ENCODE measurements around the gene SCNN1A.

Gene SCNN1A

DNA sequence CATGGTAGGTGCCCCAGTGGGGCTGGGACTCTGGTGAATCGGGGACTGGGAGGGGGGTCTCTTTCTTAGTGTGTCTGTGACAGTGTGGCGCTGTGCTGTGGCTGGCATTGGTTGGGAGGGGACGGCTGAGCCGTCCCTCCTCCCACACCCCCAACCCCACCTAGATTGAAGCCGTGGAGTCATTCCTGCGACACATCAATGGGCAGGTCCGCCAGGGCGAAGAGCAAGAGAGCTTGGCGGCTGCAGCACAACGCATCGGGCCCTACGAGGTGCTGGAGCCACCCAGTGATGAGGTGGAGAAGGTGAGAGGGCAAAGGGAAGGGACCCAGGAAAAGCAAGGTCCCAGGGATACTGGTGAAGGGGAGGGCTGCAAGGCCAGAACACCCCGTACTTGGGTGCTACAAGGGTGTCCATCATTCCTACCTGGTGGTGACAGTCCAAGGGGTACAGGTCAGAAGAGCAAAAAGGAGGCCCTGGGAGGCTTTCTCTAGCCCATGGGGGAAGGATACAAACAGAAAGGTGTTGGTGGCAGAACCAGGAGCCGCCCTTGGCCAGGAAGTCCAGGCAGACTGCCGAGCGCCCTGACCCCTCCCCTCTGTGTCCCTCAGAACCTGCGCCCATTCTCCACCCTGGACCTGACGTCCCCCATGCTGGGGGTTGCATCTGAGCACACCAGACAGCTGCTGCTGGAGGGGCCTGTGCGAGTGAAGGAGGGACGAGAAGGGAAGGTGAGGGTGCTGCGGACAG lies 57.5 kb downstream of the SCNN1A start:
- no peak for DNase-seq (ENCODE audit: low read depth)

DNA sequence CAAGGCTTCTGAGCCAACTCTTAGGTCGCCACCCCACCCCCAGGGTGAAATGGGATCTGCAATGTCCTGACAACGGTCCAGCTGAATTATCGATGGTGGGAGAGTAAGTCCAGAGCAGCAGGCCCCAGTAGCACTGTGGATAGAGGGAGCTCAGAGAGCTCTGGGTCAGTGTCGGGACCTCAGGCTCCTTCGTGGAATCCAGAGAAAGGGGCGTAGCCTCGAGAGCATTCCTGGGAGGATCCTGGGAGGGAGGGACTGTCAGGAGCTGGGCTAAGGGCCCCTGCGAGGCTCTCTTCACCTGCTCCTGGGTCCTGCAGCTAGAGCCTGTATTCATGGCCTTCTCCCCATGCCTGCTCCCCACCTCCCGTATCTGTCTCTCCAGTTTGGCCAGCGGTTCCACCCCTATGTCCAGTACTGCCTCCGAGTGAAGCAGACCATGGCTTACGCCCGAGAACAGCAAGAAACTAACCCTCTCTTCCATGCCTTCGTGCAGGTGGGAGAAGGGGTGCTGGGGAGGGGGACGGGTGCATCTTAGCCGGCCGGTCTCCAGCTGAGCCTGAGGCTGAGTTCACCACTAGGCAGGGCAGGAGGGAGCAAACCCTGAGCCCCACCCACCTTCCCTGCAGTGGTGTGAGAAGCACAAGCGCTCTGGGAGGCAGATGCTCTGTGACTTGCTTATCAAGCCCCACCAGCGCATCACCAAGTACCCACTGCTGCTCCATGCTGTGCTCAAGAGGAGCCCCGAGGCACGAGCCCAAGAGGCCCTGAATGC lies 58.3 kb downstream of the SCNN1A start:
- DNase-seq (ENCODE audit: low read depth) = no peak

DNA sequence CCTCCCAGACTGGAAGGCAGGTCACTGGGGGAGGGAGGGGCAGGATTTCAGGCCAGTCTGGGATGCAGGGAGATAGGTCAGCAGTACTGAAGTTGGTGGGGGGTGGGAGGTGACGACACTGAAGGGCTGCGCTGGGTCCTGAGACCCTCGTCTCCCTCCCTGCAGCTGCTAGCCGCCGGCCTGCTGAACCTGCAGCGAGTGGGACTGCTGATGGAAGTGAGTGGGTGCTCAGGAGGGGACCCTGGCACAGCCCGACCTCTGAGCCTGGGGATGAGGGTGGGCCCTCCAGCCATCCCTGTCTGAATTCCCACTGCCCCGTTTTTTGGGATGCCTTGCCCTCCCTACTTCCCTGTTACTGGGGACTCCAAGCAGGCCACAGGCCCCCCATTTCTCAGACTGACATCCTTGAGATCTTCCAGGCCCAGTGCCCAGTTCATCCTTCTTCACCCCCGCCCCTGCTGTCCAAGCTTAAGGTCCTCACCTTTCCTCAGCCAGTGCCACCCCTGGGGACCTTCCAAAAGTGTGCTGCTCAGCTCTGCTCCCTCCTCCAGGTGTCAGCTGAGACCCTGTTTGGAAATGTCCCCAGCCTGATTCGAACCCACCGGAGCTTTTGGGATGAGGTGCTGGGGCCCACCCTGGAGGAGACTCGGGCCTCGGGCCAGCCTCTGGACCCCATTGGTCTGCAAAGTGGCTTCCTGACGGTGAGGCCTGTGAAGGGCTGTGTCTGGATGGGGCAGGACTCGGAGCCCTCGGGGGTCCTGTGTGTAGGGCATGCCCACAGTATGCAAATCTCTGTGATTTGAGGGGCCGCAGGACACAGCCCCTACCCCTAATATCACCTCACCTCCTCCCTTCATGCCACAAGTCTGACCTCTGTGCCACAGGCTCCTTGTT lies 59.4 kb downstream of the SCNN1A start:
- DNase-seq (ENCODE audit: low read depth) = no peak

DNA sequence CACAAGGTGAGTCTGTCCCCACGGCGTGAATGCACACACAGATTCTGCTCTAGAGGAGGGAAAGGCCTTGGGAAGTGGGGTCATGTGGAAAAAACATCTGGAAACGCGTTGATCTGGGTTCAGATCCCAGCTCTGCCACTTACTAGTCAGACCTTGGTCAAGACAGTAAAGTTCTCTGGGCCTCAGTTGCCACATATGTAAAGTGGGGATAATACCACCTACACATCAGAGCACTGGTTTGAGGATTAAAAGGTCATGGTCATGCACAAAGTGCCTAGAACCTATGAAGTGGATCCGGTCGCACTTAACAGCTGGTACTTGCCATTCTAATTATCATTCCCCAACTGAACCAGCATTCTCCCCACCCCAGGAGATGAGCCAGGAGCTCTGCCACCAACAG lies 60.2 kb downstream of the SCNN1A start:
- DNase-seq (ENCODE audit: low read depth) = no peak

DNA sequence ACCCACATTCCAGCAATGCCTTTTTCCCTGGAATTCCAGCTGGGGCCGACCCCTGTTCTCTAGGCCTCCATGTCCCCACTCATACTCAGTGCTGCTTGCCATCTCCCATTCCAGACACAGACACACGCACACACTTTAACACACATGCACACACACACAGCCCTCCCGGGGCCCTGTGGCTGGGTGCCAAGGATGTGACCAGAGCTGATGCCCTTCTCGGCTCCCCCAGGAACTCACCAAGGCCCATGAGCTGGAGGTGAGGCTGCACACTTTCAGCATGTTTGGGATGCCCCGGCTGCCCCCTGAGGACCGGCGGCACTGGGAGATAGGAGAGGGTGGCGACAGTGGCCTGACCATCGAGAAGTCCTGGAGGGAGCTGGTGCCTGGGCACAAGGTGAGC lies 60.6 kb downstream of the SCNN1A start:
- DNase-seq (ENCODE audit: low read depth) = no peak

DNA sequence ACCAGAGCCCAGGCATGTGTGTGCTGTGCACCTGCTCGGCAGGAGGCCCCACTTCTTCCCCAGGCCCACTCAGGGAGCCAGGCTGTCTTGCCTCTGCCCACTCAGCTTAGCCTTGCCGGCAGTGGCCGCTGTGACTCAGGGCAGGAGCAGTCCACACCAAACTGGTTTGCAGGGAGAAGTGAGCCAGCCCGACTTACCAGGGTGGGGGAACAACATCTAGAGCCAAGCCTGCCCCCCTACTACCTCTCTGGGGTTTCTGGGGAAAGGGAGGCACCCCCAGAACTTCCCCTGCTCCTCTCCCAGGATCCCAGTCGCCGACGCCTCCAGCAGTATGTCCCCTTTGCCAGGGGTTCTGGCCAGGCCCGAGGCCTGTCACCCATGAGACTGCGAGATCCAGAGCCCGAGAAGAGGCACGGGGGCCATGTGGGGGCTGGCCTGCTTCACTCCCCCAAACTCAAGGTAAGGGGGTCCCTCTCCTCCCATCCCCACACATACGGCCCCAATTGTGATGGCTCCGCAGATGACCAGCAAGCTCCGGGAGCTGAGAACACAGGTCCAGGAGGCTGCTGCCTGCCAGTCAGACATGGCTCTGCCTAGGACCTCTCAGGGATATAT lies 61.9 kb downstream of the SCNN1A start:
- DNase-seq (ENCODE audit: low read depth) = no peak

DNA sequence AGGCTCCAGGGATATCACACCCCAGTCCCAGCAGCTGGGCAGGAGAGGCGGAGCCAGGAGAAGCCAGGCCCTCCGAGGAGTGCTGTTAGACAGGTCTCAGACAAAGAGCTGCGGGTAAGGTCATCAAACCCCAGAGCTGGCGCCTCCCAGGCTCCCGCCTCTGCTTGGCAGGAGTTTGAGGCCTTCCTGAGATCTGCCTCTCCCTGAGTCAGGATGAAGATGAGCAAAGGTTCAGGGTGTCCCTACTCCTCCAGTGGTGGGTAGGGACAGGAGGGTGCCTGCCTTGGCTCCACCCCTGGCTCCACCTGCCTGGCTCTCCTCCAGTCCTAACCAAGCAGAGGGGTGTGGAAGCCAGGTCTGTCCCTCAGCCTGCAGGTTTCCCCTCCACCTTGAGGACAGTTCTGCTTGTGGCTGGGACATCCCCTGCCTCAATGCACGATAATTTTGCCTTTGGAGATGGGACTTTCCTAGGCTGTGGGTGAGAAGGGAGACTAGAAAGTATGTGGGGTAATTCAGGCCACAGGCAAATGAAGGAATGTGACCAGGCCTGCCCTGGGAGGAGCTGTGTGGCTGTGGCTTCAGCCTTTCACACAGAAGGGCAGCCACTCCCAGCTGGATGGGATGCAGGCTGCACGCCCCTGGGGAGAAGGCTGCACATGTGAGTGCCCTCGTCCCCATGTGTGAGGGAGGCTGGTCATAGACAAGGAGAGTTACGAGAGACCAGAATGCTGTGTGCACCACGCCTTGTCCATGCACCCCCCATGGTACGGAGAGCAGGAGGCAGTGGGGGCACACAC lies 62.6 kb downstream of the SCNN1A start:
- no peak for DNase-seq (ENCODE audit: low read depth)

DNA sequence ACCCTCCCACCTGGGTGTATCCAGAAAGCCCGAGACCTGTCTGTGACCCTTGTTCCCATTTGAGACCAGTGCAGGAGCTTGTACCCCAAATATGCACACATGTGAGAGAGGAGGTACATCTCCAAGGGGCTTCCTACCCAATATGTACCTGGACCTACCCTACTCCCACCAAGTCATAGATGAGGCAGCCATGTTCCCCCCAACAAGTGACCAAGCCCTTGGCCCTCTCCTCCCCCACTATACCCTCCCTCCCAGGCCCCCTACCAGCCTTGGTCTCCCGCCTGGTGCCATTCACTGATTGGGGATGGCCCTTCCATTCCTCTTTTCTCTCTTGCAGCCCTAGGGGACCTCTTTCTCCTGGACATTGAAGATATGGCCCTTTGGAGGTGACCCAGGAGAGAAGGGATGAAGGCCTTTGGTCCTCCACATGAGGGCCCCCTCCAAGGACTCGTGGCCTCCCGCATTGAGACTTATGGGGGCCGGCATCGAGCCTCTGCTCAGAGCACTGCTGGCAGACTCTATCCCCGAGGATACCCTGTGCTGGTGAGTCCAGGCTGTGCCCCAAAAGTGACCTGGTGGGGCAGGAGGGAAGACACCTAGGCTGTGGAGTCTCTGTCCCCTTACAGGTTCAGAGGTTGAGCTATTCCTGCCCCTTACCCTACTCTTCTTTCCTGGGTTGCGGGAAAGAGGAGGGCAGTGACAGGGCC lies 63.4 kb downstream of the SCNN1A start:
- DNase-seq (ENCODE audit: low read depth) = no peak

DNA sequence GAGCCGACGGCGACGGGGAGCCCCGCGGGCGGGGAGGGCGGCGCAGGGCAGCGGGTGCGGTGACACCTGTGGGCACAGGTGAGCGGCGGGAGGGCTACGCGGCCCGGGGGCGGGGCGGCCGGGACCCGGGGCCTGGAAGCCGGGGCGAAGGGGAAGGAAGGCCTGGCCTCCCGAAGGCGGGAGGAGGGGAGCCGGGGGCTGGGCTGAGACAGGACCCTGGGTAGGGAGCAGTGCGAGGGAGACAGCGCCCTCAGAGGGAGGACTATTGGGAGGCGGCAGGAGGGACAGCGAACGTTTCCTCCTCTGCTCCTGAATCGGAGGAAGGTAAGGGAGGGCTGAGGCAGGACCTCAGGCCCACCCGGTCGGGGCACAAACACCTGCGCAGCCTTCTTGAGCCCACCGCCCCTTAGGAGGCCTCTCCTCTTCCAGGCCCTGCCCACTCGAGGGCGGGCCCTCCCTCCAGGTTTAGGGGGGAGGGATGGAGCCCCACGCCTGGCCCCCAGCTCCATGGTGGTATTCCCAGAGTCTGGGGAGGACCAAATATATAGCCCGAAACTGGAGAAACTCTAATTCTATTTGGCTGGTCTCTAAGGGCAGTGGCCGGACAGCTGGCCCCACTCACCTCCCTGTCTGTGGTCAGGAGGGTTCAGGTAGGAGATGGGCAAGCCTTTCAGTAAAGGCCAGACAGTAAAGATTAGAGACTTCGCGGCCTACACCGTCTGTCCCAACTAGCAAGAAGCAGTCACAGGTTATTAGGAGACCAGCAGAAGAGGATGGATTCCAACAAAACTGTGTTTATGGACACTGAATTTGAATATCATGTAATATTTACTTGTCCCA lies 64.4 kb downstream of the SCNN1A start:
- no peak for DNase-seq (ENCODE audit: low read depth)

DNA sequence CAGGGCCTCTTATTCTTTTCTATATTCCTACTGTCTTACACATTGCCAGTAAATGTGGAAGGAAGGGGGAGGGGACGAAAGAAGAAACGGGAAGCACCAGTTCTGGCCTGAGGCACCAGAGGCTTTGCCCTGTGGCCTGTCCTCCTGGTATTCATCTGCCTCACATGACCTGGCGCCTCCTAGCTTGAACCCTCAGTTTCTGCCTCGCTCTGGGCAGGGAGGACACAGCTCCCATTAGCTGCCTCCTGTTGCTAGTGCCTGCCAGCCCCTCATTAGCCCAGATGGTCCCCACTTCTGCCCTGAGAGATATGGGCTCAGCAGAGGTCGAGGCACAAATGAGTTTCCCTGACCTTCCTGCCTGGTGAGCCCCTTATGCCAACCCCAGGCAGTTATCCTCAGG lies 67.8 kb downstream of the SCNN1A start:
- no peak for DNase-seq (ENCODE audit: low read depth)

DNA sequence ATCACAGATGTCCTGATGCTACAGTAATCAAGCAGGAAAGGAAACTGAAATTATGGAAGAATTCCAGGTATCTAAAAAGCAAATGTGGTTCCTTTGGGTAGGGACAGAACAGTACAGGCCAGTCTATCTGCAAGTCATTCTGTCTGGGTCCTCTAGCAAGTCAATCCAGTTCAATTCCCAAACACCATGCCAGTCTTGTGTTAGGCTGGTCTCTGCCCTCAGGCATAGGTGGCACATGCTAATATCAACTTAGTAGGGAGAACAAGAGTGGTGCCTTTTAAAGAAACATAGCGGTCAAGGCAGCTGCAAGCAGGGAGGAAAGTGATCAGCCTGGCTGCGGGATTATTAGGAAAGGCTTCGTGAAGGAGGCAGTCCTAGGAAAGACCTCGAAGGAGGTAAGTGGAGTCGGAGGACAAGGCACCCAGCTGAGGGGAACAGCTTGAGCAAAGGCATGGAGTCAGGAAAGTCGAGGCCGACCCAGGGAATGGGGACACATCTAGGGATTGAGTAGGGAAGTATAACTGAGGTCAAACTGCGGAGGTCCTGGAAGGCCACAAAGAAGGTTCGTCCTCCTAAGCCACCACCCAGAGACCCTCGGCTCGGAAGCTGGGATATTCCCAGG lies 68.7 kb downstream of the SCNN1A start:
- DNase-seq (ENCODE audit: low read depth) = no peak

DNA sequence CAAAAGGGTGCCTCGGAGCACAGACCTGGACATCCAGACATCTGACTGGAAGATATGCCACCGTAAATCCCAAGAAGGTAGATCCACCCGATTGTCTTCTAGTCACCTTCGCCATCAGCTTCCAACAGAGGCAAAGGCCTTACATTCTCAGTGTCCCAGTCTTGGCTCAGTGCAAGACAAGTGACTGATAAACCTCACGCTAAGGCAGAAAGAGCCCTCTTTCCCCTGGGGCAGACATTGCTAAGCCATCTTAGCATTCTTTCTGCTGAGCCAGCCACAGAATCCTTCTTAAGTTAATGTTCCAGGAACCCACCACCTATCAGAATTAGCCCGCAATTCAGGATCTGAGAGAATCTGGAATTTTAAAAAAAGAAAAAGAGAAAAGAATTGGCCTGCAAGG lies 69.2 kb downstream of the SCNN1A start:
- DNase-seq (ENCODE audit: low read depth) = no peak

DNA sequence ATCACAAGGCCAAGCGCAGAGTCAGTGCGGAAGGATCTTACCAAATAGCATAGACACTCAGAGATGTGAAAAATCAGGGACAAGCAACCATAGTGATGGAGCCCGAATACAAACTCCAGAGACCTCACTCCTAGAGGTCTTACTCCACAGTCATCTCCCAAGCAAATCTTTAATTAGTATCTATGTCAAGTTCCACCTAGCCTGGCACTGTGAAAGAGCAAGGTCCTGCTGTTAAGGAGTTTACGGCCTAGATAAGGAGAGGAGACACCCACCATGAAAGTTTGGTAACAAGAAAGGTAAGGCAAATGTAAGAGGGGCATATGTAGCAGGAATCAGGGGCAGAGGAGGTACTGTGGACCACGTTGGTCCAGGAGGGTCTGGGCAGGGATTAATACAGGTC lies 72.3 kb downstream of the SCNN1A start:
- no peak for DNase-seq (ENCODE audit: low read depth)

DNA sequence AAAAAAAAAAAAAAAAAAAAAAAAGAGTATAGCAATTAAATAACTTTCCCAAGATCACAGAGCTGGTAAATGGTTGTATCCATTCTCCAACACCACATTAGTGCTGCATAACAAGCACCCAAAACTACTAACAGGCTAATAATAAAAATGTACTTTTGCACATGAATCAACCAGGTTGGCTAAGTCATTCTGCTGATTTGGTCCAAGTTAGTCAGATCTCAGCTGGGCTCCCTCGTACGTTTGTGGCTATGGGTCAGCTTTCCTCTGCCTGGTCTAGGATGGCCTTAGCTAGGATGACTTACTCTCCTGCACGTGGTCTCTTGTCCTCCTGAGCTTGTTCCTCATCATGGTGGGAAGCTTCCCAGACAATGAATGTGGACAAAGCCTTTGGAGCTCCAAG lies 72.7 kb downstream of the SCNN1A start:
- no peak for DNase-seq (ENCODE audit: low read depth)

DNA sequence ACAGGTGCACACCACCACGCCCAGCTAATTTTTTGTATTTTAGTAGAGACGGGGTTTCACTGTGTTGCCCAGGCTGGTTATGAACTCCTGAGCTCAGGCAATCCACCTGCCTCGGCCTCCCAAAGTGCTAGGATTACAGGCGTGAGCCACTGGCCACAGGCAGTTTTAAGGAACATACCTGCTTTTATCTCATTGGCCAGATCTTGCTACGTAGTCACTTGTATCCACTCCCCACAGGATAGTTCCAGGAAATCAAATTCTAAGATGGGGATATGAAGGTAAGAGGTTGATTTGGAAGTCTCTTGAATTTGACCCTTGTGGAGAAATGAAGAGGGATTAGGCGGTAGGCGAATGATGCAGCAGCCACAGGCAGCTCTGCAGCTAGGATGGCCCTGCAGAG lies 73.6 kb downstream of the SCNN1A start:
- DNase-seq (ENCODE audit: low read depth) = no peak

DNA sequence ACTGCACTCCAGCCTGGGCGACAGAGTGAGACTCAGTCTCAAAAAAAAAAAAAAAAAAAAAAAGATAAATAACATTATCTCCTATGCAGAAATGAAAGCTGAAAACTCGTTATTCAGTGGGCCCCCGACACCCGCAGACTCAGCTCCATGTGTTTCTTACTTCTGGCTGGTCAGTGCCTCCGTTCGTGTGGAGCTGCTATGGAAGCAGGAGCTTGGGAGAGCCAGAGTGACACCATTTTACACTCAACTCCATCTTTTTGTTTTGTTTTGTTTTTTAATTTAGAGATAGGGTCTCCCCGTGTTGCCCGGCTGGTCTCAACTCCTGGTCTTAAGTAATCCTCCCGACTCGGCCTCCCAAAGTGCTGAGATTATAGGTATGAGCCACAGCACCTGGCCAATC lies 78.2 kb downstream of the SCNN1A start:
- no peak for DNase-seq (ENCODE audit: low read depth)

All from CMK (cell line).